OCI-LY7 (cell line): Measurements from ENCODE around the gene CPSF7. TPM values are rescaled to one million over a fixed set of nuclear protein-coding genes. Genes with fewer than 3 reads are reported as not detected.

Experiments used
- BruUV-seq: library from RNA; stranded (reverse); fragments of 400-500 nt; replicated peaks from 2 replicates; lab custom pipeline; 2021; lab: Mats Ljungman, UMichigan
- CTCF ChIA-PET: fragments of 300-600 bp; sonication (Branson Sonifier 250); formaldehyde crosslinking; loops from one replicate; lab custom pipeline; 2022; ENCODE audit warnings: antibody characterized with exemption; ENCODE audit not compliant: unreplicated experiment; lab: Charles Lee
- POLR2A ChIA-PET: fragments of 300-600 bp; sonication (Branson Sonifier 250); formaldehyde crosslinking; loops from one replicate; lab custom pipeline; 2022; ENCODE audit warnings: antibody characterized with exemption; lab: Charles Lee
- DNase-seq: peaks from one replicate; pipeline ENCODE4 v3.0.0-alpha.2; 2015; ENCODE audit warnings: low spot score
- H2AFZ ChIP-seq: fragments of 200-600 bp; sonication (generic), shearing (Covaris generic); 2 replicates; pipeline ENCODE4 v1.6.1; 2014; ENCODE audit warnings: mild to moderate bottlenecking, antibody characterized with exemption, low read length, moderate library complexity
- H3K27ac ChIP-seq: fragments of 200-600 bp; sonication (generic); 2 replicates; pipeline ENCODE4 v1.5.1; 2014; ENCODE audit warnings: mixed run types, low read depth, mild to moderate bottlenecking, moderate library complexity, low read length, inconsistent platforms; ENCODE audit not compliant: poor library complexity, severe bottlenecking
- H3K36me3 ChIP-seq: fragments of 200-600 bp; sonication (generic); 2 replicates; pipeline ENCODE4 v1.6.1; 2014; ENCODE audit warnings: mild to moderate bottlenecking, antibody characterized with exemption, low read length, moderate library complexity, mixed read lengths; ENCODE audit not compliant: insufficient read depth
- H3K4me1 ChIP-seq: fragments of 200-600 bp; sonication (generic); 2 replicates; pipeline ENCODE4 v1.5.1; 2014; ENCODE audit warnings: mild to moderate bottlenecking, low read length; ENCODE audit not compliant: insufficient read depth, poor library complexity, severe bottlenecking
- H3K4me2 ChIP-seq: fragments of 200-600 bp; sonication (generic); 2 replicates; pipeline ENCODE4 v1.6.1; 2014; ENCODE audit warnings: mild to moderate bottlenecking, low read length
- H3K4me3 ChIP-seq: fragments of 200-600 bp; sonication (generic); 2 replicates; pipeline ENCODE4 v1.5.1; 2014; ENCODE audit warnings: mild to moderate bottlenecking, low read depth, low read length; ENCODE audit not compliant: poor library complexity, severe bottlenecking
- H3K79me2 ChIP-seq: fragments of 200-600 bp; sonication (generic); 2 replicates; pipeline ENCODE4 v1.6.1; 2016; ENCODE audit warnings: low read depth, mild to moderate bottlenecking, low read length, moderate library complexity, mixed read lengths; ENCODE audit not compliant: insufficient read depth
- H3K9me2 ChIP-seq: fragments of 200-600 bp; sonication (generic); 2 replicates; pipeline ENCODE4 v1.6.1; 2016; ENCODE audit warnings: mild to moderate bottlenecking, low read length, mixed read lengths; ENCODE audit not compliant: insufficient read depth
- H3K9me3 ChIP-seq: fragments of 200-600 bp; sonication (generic); 2 replicates; pipeline ENCODE4 v1.6.1; 2014; ENCODE audit warnings: mild to moderate bottlenecking, mixed run types, low read length, mixed read lengths
- H4K20me1 ChIP-seq: fragments of 200-600 bp; sonication (generic); 2 replicates; pipeline ENCODE4 v1.6.1; 2014; ENCODE audit warnings: mild to moderate bottlenecking, antibody characterized with exemption, low read length, moderate library complexity, mixed read lengths; ENCODE audit not compliant: insufficient read depth
- EZH2phosphoT487 ChIP-seq: fragments of 200-600 bp; sonication (generic); IDR thresholded peaks from 2 replicates; pipeline ENCODE4 v1.6.1; 2018; ENCODE audit warnings: low read depth, borderline replicate concordance, mild to moderate bottlenecking, mixed run types, antibody characterized with exemption, low read length, moderate library complexity, mixed read lengths
- intact Hi-C: fragments of 100-400 bp; cut with micrococcal nuclease; formaldehyde crosslinking; loops from one replicate; pipeline ENCODE4 v1.10.0; 2022; ENCODE audit not compliant: unreplicated experiment
- total RNA-seq, 2 experiments: library from RNA; depleted of rRNA in 1 of 2; stranded (reverse); fragments of >200 nt in 1 of 2; shearing (Covaris generic) in 1 of 2; gene quantifications; 2 replicates each; pipeline ENCODE4 v1.2.3, GENCODE V29; 2014 to 2022
- TF ChIP-seq, protein P1 (sequence below): fragments of 200-600 bp; sonication (generic); conservative IDR thresholded peaks from 2 replicates; pipeline ENCODE4 v1.5.1; 2014; ENCODE audit warnings: mild to moderate bottlenecking, antibody characterized with exemption, low read length, moderate library complexity, mixed read lengths

The CPSF7 gene
- total RNA-seq, 2 experiments from 2014 or later, result 69.4 to 128 TPM

DNA sequence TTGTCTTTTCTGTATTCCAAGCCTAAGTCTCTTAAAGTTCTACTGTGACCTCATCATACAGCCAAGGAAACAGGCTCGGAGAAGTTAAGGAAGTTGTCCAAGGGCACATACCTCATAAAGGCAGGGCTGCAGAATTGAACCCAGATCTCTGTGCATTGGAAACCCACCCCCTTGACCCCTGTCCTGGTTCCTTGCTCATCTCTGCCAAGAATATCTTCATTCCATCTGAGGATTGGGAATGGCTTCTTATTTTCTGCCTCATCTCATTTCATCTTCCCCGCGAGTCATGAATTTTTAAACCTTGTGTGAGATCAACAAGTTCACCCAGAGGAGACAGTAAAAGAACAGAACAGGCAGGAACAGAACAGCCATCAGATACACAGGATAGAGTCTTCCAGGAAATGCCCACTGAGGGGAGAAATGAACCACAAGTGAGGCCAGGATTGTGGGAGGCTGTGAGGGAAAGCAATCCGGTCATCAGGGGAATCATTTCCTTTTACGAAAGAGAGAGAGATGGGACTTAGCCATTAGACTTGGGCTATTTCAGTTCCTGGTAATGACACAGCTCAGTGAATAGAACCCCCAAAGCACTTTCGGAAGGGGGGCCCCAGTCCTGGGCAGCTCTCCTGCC lies 44.4 kb upstream of the CPSF7 start:
- Histone ChIP-seq H3K4me2 (no peak overlapping the region), H3K79me2 (no peaks in the 10 kb centered on the region), H3K9me2 (no peaks in the 10 kb centered on the region), H3K4me1 (no peaks in the 10 kb centered on the region), H3K4me3 (no peak overlapping the region), H3K36me3 (peaks cover 15% of the 10 kb centered on the region), H3K9me3 (no peaks in the 10 kb centered on the region), H2AFZ (no peak overlapping the region), H3K27ac (no peak overlapping the region), H4K20me1 (no peaks in the 10 kb centered on the region)
- TF ChIP-seq, protein P1, sequence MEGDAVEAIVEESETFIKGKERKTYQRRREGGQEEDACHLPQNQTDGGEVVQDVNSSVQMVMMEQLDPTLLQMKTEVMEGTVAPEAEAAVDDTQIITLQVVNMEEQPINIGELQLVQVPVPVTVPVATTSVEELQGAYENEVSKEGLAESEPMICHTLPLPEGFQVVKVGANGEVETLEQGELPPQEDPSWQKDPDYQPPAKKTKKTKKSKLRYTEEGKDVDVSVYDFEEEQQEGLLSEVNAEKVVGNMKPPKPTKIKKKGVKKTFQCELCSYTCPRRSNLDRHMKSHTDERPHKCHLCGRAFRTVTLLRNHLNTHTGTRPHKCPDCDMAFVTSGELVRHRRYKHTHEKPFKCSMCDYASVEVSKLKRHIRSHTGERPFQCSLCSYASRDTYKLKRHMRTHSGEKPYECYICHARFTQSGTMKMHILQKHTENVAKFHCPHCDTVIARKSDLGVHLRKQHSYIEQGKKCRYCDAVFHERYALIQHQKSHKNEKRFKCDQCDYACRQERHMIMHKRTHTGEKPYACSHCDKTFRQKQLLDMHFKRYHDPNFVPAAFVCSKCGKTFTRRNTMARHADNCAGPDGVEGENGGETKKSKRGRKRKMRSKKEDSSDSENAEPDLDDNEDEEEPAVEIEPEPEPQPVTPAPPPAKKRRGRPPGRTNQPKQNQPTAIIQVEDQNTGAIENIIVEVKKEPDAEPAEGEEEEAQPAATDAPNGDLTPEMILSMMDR, result no peak
- TF ChIP-seq EZH2phosphoT487, result no peak
- no peak for DNase-seq
- ChIA-PET POLR2A (no interaction called here), CTCF (no interaction called here)
- TSS peak; percentile 40 for BruUV-seq
- intact Hi-C loops, result no loop called here

DNA sequence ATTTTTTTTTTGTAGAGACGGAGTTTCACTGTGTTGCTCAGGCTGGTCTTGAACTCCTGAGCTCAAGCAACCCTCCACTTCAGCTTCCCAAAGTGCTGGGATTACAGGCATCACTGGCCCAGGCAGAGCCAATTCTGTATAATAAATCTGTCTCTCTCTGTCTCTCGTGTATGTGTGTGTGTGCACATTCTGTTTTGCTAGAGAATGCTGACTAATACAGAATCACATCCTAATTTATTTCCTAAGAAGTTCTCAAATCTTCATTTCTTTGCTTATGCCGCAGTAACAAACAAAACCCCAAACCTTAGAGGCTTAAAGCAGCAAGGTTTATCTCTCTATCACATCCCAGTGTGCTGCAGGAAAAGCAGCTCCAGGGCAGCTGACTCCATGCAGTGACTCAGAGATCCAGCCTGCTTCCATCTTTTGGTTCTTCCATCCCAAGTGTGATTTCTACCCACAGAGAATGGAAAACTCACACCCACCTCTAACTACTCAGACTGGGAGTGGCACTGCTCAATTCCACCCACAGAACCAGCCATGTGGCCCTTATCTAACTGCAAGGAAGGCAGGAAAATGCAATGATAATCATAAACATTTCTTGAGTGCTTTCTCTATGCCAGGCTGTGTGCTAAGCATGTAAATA lies 43.7 kb upstream of the CPSF7 start:
- intact Hi-C loops, result no loop called here

More for the DNA sequence above, 43.7 kb upstream of the CPSF7 start:
- H3K79me2 ChIP-seq, result no peaks in the 10 kb centered on the region
- no peak overlapping the region for H3K27ac ChIP-seq
- no peaks in the 10 kb centered on the region for H3K4me1 ChIP-seq
- POLR2A ChIA-PET, result no interaction called here
- H3K9me3 ChIP-seq, result no peaks in the 10 kb centered on the region
- H3K4me3 ChIP-seq, result no peak overlapping the region
- no peaks in the 10 kb centered on the region for H4K20me1 ChIP-seq
- no peak for DNase-seq
- BruUV-seq, result no TSS peak
- H3K36me3 ChIP-seq, result peaks cover 16% of the 10 kb centered on the region
- CTCF ChIA-PET, result no interaction called here
- H3K4me2 ChIP-seq, result no peak overlapping the region
- no peaks in the 10 kb centered on the region for H3K9me2 ChIP-seq
- TF ChIP-seq EZH2phosphoT487, result no peak
- TF ChIP-seq, protein P1, result no peak
- H2AFZ ChIP-seq, result no peak overlapping the region
